ENCODE data around the gene SCRN1. TPM values are rescaled to one million over a fixed set of nuclear protein-coding genes. Genes with fewer than 3 reads are reported as not detected.
"Not testable (repeated sequence)": the region's sequence is repeated elsewhere in the genome, so short reads cannot be mapped to it uniquely, and the experiment has no call there.

The SCRN1 gene
- polyA plus RNA-seq, 1 donor from 2014 or later = 130 TPM

DNA sequence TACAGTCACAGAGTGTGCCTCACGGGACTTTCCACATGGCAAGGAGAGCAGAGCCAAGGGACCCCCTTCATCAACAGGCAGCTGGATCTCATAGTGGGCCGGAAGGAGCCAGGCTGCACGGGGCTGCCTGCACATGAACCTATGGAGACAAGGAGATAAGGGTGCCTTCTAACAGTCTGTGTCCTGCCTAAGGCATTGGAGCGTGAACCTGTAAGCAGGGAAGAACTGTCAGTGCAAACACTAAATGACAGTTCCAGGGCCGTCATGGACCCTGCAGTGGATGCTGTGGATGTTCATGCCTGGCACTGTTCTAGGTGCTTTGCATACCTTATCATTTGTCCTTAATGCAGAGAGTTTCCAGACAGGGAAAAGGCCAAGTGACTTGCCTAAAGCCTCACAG, 97.4 kb downstream of the SCRN1 start:
- H3K36me3 ChIP-seq (ENCODE audit: insufficient read depth, low read length) = no peaks in the 10 kb centered on the region

DNA sequence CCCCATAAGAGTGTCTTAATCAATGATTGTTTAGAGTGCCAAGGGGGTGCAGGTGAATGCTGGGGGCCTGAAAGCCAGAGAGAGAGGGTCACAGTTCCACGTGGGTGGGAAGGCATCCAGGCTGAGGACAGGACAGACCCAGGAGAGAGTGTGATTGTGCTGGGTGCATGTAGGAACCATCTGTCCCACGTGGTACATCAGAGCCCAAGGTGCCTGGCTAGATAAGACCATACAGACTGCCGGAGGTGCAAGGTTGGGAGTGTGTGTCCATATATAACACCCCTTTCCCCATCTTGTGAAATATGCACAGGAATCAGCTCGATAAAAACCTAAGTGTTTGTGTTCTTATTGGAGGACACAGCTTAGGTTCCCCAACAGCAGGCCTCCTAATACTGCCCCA, 97.8 kb downstream of the SCRN1 start:
- H4K20me1 ChIP-seq (ENCODE audit: insufficient read depth) = no peaks in the 10 kb centered on the region
- H3K9me2 ChIP-seq (ENCODE audit: insufficient read depth, low read length) = no peaks in the 10 kb centered on the region
- H3F3A ChIP-seq (ENCODE audit: insufficient read depth, low read length, poor library complexity, severe bottlenecking) = no peaks in the 10 kb centered on the region
- TF ChIP-seq POLR2AphosphoS5 (IDR thresholded peaks at IDR 0.05) (no peak), SMC3 (conservative IDR thresholded peaks at IDR 0.05; ENCODE audit: poor library complexity) (no peak), TAF1 (IDR thresholded peaks at IDR 0.05; ENCODE audit: low read depth) (no peak), EZH2 (IDR thresholded peaks at IDR 0.05; ENCODE audit: borderline replicate concordance, insufficient read depth, low read length, poor library complexity, severe bottlenecking) (no peak), EP300 (conservative IDR thresholded peaks at IDR 0.05; ENCODE audit: poor library complexity, severe bottlenecking) (no peak), MXI1 (conservative IDR thresholded peaks at IDR 0.05; ENCODE audit: poor library complexity, severe bottlenecking) (no peak), RAD21 (conservative IDR thresholded peaks at IDR 0.05) (no peak)
- TF ChIP-seq, protein P1, sequence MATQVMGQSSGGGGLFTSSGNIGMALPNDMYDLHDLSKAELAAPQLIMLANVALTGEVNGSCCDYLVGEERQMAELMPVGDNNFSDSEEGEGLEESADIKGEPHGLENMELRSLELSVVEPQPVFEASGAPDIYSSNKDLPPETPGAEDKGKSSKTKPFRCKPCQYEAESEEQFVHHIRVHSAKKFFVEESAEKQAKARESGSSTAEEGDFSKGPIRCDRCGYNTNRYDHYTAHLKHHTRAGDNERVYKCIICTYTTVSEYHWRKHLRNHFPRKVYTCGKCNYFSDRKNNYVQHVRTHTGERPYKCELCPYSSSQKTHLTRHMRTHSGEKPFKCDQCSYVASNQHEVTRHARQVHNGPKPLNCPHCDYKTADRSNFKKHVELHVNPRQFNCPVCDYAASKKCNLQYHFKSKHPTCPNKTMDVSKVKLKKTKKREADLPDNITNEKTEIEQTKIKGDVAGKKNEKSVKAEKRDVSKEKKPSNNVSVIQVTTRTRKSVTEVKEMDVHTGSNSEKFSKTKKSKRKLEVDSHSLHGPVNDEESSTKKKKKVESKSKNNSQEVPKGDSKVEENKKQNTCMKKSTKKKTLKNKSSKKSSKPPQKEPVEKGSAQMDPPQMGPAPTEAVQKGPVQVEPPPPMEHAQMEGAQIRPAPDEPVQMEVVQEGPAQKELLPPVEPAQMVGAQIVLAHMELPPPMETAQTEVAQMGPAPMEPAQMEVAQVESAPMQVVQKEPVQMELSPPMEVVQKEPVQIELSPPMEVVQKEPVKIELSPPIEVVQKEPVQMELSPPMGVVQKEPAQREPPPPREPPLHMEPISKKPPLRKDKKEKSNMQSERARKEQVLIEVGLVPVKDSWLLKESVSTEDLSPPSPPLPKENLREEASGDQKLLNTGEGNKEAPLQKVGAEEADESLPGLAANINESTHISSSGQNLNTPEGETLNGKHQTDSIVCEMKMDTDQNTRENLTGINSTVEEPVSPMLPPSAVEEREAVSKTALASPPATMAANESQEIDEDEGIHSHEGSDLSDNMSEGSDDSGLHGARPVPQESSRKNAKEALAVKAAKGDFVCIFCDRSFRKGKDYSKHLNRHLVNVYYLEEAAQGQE (IDR thresholded peaks at IDR 0.05; ENCODE audit: borderline replicate concordance) = no peak
- TF ChIP-seq, protein P2, sequence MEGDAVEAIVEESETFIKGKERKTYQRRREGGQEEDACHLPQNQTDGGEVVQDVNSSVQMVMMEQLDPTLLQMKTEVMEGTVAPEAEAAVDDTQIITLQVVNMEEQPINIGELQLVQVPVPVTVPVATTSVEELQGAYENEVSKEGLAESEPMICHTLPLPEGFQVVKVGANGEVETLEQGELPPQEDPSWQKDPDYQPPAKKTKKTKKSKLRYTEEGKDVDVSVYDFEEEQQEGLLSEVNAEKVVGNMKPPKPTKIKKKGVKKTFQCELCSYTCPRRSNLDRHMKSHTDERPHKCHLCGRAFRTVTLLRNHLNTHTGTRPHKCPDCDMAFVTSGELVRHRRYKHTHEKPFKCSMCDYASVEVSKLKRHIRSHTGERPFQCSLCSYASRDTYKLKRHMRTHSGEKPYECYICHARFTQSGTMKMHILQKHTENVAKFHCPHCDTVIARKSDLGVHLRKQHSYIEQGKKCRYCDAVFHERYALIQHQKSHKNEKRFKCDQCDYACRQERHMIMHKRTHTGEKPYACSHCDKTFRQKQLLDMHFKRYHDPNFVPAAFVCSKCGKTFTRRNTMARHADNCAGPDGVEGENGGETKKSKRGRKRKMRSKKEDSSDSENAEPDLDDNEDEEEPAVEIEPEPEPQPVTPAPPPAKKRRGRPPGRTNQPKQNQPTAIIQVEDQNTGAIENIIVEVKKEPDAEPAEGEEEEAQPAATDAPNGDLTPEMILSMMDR (IDR thresholded peaks at IDR 0.05; ENCODE audit: poor library complexity, severe bottlenecking) = no peak
- no peaks in the 10 kb centered on the region for H3K79me2 ChIP-seq (replicated peaks; ENCODE audit: insufficient read depth, low read length)
- H3K27ac ChIP-seq (ENCODE audit: low read length) = no peak overlapping the region
- H3K27me3 ChIP-seq (ENCODE audit: insufficient read depth, low read depth, low read length) = no peaks in the 10 kb centered on the region
- H3K36me3 ChIP-seq (ENCODE audit: insufficient read depth, low read length) = no peaks in the 10 kb centered on the region
- no peak overlapping the region for H3K9ac ChIP-seq (ENCODE audit: low read length)
- H2AFZ ChIP-seq (ENCODE audit: low read depth, low read length) = no peak overlapping the region
- H3K4me2 ChIP-seq (ENCODE audit: low read length) = no peak overlapping the region
- no peaks in the 10 kb centered on the region for H3K9me3 ChIP-seq (ENCODE audit: low read length)
- no peak overlapping the region for H3K4me3 ChIP-seq (ENCODE audit: low read length)

More for the DNA sequence above, 97.4 kb downstream of the SCRN1 start:
- H3K4me3 ChIP-seq (ENCODE audit: low read length) = no peak overlapping the region
- H3K27ac ChIP-seq (ENCODE audit: low read length) = no peak overlapping the region
- no peaks in the 10 kb centered on the region for H3K27me3 ChIP-seq (ENCODE audit: insufficient read depth, low read depth, low read length)
- no peak overlapping the region for H2AFZ ChIP-seq (ENCODE audit: low read depth, low read length)
- H3K9ac ChIP-seq (ENCODE audit: low read length) = no peak overlapping the region
- H3F3A ChIP-seq (ENCODE audit: insufficient read depth, low read length, poor library complexity, severe bottlenecking) = no peaks in the 10 kb centered on the region
- H3K9me2 ChIP-seq (ENCODE audit: insufficient read depth, low read length) = no peaks in the 10 kb centered on the region
- H3K9me3 ChIP-seq (ENCODE audit: low read length) = no peaks in the 10 kb centered on the region
- TF ChIP-seq MXI1 (conservative IDR thresholded peaks at IDR 0.05; ENCODE audit: poor library complexity, severe bottlenecking) = no peak
- TF ChIP-seq EZH2 (IDR thresholded peaks at IDR 0.05; ENCODE audit: borderline replicate concordance, insufficient read depth, low read length, poor library complexity, severe bottlenecking) = no peak
- TF ChIP-seq, protein P2 (IDR thresholded peaks at IDR 0.05; ENCODE audit: poor library complexity, severe bottlenecking) = no peak
- no peak for TF ChIP-seq EP300 (conservative IDR thresholded peaks at IDR 0.05; ENCODE audit: poor library complexity, severe bottlenecking)
- TF ChIP-seq TAF1 (IDR thresholded peaks at IDR 0.05; ENCODE audit: low read depth) = no peak
- TF ChIP-seq SMC3 (conservative IDR thresholded peaks at IDR 0.05; ENCODE audit: poor library complexity) = no peak
- TF ChIP-seq RAD21 (conservative IDR thresholded peaks at IDR 0.05) = no peak
- TF ChIP-seq, protein P1 (IDR thresholded peaks at IDR 0.05; ENCODE audit: borderline replicate concordance) = no peak
- H3K79me2 ChIP-seq (replicated peaks; ENCODE audit: insufficient read depth, low read length) = no peaks in the 10 kb centered on the region
- no peak overlapping the region for H3K4me2 ChIP-seq (ENCODE audit: low read length)
- no peaks in the 10 kb centered on the region for H4K20me1 ChIP-seq (ENCODE audit: insufficient read depth)

DNA sequence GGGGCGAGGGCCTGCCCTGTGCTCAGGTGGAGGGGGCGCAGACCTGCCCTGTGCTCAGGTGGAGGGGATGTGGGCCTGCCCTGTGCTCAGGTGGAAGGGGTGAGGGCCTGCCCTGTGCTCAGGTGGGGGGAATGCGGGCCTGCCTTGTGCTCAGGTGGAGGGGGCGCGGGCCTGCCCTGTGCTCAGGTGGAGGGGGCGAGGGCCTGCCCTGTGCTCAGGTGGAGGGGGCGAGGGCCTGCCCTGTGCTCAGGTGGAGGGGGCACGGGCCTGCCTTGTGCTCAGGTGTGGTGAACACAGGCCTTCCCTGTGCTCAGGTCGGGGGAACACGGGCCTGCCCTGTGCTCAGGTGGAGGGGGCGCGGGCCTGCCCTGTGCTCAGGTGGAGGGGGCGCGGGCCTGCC, 98.8 kb downstream of the SCRN1 start:
- not testable (repeated sequence) for H2AFZ ChIP-seq (ENCODE audit: low read depth, low read length); H3K9ac ChIP-seq (ENCODE audit: low read length); H3K4me2 ChIP-seq (ENCODE audit: low read length); H3K27me3 ChIP-seq (ENCODE audit: insufficient read depth, low read depth, low read length); H3F3A ChIP-seq (ENCODE audit: insufficient read depth, low read length, poor library complexity, severe bottlenecking); H4K20me1 ChIP-seq (ENCODE audit: insufficient read depth); H3K4me3 ChIP-seq (ENCODE audit: low read length); H3K36me3 ChIP-seq (ENCODE audit: insufficient read depth, low read length); H3K27ac ChIP-seq (ENCODE audit: low read length); H3K9me3 ChIP-seq (ENCODE audit: low read length); H3K79me2 ChIP-seq (replicated peaks; ENCODE audit: insufficient read depth, low read length); H3K9me2 ChIP-seq (ENCODE audit: insufficient read depth, low read length)

Data from neural cell (in vitro differentiated cells).